ENCODE measurements around the gene SAP30BP.

Gene SAP30BP

DNA sequence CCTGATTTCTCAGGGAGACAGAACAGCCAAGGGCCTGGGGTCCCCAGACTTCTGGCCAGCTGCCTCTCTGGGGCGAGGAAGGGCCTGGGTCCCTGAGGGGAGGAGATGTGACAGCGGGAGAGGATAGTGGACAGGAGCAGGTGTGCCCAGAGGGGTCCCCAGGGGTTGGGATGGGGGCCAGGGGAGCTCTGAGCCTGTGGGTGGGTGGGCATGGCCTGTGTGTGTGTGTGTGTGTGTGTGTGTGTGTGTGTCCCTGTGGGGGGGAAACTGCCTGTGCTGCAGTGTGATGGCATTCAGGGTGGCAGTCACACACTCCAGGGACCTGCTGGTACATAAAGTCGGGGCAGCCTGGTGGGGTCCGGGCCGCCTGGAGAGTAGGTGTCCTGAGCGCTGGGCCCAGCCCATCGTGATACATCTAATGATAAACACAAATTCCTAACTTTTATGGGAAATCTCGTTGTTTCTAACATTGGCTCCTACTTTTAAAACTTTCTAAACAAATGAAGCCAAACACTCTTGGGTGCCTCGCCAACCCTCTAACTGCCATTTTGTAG lies 55.5 kb downstream of the SAP30BP start:
- DNase-seq, result no peak

DNA sequence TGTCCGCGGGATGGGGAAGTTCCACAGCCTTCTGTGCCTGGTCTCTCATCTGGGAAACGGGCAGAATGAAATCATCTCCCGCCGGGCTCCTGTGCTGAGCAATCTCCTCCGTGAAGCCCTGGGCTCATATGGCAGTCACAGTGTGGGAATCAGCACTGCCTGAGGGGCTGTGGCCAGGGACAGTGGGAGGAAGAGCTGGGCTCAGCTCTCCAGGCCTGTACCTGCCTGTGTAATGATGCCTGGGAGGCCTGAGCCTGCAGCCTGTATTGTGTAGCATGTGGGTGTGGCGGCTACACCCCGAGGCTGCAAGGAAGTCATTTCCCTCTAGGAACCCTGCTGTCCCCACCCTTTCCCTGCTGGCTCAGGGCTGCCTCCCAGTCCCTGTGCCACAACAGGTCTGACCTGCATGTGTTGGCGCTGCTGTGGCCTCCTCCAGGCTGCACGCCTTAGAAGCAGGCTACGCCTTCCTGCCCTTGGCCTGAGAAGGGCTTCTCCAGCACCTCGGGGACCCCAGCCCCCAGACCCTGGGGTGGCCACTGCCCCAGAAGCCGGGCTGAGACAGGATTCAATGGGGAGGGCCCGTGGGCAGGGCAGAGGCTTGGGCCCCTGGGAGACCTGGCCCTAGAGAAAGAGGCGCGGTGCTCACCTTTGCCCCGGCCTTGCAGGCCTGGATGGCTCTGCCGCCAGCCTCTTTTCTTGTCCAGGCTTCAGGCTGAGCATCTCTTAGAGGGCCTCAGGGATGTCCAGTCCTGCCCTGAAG lies 56.2 kb downstream of the SAP30BP start:
- DNase-seq, result no peak

DNA sequence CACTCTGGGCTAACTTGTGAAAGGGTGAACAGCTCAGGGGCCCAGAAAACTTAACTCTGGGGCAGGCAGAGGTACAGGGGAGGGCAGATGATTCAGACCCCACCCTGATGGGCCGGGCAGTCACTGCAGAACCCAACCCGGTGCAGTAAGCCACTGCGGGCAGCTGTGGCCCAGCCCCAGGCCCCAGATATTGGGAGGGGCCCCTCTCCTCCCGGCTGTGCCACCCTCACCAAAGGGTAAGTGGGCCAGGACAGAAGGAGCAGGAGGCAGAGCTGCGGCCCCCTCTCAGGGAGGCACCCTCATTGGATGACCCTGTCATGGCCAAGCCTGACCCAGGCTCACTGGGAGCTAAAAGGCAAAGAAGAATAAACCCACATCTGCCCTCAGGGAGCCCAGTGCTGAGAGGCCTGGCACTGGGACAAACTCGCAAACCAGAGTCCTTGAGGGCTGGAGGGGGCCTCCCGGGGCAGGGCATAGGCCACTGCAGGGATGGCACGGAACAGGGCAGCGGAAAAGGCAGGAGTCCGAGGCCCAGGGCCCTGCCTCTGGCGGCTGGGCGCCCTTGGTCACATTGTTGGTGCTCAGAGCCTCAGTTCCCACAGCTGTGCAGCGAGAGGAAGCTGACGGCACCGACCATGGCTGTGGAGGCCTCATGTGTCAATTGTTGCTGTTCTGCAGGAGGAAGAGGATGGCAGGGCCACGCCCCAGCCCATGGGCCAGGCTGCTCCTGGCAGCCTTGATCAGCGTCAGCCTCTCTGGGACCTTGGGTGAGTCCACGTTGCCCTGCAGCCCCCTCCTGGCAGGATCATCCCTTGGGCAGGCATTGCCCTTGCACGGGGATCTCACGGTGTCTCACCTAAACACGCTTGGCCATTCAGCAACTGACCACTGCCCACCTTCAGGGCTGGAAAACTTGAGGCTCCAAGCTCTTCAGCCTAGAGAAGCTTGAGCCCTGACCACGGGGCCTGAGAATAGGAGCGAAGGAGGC lies 57.2 kb downstream of the SAP30BP start:
- DNase-seq, result no peak

DNA sequence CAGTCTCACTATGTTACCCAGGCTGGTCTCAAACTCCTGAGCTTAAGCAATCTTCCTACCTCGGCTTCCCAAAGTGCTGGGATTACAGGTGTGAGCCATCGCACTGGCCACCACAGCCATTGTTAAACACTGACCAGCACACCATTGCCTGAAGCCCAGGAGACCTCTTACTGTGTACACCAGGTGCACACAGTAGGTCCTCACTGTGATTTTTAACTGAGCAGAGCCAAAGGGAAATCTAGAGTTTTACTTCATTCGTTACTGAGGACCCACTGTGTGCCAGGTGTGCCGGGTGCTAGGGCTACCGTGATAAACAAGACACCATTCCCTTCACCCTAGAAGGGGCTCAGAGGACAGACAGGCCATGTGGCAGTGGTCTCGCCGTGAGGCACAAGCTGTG lies 58.4 kb downstream of the SAP30BP start:
- DNase-seq, result no peak

DNA sequence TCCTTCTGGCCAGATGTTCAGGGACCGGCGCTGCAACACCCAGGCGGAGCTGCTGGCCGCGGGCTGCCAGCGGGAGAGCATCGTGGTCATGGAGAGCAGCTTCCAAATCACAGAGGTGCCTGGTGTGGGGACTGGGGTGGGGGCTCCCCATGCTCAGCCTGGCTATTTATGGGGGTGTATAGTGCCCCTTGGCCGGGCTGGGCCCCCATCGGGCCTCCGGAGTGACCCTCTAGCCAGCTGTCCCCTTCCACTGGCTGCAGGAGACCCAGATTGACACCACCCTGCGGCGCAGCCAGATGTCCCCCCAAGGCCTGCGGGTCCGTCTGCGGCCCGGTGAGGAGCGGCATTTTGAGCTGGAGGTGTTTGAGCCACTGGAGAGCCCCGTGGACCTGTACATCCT lies 60.3 kb downstream of the SAP30BP start:
- DNase-seq, result no peak

DNA sequence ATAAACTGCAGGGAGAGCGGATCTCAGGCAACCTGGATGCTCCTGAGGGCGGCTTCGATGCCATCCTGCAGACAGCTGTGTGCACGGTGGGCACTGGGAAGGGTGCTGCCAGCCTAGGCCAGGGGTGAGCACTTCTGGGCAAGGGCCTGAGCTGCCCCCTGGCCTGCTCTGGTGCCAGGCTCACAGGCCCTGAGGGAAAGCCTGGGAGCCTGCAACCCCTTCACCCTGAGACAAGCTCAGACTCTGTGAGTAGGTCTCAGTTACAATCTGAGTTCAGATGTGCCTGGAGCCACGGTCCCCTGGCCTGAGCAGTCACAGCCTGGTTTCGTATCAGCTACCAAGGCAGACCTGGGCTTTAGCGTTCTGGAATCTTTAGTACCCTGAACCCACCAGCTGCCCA lies 62.2 kb downstream of the SAP30BP start:
- no peak for DNase-seq

DNA sequence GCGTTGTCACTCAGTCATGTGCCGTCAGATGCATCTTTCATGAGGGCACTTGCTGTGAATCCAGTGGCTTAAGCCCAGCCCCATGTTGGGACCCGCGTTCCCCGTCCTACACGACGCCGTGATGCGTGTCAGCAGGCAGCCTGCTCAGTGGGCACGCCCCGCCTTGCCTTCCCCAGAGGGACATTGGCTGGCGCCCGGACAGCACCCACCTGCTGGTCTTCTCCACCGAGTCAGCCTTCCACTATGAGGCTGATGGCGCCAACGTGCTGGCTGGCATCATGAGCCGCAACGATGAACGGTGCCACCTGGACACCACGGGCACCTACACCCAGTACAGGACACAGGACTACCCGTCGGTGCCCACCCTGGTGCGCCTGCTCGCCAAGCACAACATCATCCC lies 62.9 kb downstream of the SAP30BP start:
- no peak for DNase-seq

DNA sequence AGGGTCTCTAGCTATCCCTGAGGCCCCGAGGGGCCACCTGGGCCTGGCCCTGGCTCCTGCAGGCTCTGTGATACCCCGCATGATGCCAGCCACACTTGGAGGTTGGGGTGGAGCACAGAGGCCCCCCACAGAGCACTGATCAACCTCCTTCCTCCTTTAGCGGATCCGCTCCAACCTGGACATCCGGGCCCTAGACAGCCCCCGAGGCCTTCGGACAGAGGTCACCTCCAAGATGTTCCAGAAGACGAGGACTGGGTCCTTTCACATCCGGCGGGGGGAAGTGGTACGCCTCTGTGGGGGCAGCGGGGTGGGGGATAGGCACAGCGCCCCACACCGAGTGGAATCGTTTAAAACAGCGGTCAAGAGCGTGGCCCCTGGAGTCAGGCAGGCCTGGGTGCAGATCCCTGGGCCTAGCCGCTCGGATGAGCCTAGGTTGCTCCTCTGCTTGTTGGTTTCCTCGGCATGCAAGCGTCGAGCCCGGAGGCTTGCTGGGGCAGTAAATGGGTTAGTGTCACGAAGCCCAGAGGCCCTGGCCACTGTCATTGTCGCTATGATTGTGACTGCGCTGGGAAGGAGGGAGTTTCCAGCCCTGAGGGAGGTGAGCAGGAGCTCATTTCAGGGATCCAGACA lies 64.1 kb downstream of the SAP30BP start:
- no peak for DNase-seq

DNA sequence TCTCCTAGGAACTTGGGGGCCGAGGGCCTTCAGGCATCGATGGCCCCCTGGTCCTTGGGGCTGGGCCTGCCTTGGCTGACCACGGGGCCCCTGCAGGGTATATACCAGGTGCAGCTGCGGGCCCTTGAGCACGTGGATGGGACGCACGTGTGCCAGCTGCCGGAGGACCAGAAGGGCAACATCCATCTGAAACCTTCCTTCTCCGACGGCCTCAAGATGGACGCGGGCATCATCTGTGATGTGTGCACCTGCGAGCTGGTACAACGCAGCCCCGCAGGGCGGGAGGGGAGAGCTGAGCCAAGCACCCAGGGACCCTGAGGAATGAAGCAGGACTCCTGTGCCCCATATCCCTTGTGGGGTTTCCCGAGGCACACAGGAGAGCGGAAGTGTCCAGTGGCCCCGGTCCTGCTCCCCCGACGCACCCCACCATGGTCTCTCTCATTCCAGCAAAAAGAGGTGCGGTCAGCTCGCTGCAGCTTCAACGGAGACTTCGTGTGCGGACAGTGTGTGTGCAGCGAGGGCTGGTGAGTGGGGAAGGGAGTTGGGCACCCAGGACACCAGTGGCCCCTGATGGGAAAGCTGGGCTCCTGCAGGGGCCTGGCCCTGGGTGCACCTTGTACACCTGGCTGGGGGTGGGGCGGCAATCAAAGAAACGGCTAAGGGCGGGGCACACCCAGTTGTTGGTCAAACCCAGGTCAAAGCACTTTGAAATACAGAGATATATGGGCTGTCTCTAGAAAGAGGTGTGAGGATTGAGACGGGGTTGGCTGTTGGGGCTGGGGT lies 64.8 kb downstream of the SAP30BP start:
- no peak for DNase-seq

DNA sequence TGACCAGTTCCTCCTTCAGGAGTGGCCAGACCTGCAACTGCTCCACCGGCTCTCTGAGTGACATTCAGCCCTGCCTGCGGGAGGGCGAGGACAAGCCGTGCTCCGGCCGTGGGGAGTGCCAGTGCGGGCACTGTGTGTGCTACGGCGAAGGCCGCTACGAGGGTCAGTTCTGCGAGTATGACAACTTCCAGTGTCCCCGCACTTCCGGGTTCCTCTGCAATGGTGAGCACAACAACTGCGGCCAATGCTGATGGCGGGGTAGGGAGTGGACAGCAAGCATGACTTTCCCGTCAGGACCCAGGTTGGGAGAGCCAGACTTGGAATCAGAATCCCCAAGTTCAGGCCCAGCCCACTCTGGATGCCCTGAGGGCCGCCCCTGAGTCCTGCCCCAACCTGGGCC lies 66.3 kb downstream of the SAP30BP start:
- no peak for DNase-seq

DNA sequence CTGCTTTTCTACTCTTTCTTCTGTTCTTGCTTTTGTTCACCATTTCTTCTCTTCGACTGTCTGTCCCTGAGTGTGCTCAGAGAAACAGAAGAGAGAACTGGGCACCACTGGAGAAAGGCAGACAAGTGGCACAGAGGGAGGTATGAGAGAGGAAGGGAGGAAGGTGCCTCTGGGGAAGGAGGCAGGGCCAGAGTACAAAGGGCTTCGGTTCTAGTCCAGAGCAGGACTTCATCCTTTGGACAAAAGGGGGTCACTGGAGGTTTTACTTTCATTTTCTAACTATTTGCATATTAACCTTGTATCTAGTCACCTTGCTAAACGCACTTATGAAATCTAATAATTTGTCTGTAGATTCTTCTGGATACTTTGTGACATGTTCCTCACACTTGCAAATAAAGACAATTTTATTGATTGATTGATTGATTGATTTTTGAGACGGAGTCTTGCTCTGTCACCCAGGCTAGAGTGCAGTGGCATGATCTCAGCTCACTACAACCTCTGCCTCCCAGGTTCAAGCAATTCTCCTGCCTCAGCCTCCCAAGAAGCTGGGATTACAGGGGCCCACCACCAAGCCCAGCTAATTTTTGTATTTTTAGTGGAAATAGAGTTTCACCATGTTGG lies 67.6 kb downstream of the SAP30BP start:
- DNase-seq, result no peak

DNA sequence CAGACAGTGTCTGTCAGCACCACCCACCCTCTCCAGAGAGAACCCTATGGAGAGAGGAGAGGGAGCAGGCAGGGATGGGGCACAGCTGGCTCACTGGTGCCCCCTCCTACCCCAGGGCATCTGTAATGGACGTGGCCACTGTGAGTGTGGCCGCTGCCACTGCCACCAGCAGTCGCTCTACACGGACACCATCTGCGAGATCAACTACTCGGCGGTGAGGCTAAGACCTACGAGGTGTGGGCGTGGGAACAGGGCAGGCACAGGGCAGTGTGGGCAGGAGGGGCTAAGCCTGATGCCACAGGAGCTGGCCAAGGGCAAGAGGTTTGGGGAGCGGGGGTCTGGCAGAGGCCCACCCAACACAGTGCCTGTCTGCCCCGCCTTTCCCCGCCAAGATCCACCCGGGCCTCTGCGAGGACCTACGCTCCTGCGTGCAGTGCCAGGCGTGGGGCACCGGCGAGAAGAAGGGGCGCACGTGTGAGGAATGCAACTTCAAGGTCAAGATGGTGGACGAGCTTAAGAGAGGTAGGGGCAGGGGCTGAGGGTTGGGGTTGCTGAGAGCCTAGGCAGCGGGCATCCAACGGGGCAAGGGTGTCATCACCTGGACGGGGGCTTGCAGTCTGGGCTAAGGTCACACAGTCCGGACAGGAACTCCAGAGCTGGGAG lies 69.2 kb downstream of the SAP30BP start:
- no peak for DNase-seq

DNA sequence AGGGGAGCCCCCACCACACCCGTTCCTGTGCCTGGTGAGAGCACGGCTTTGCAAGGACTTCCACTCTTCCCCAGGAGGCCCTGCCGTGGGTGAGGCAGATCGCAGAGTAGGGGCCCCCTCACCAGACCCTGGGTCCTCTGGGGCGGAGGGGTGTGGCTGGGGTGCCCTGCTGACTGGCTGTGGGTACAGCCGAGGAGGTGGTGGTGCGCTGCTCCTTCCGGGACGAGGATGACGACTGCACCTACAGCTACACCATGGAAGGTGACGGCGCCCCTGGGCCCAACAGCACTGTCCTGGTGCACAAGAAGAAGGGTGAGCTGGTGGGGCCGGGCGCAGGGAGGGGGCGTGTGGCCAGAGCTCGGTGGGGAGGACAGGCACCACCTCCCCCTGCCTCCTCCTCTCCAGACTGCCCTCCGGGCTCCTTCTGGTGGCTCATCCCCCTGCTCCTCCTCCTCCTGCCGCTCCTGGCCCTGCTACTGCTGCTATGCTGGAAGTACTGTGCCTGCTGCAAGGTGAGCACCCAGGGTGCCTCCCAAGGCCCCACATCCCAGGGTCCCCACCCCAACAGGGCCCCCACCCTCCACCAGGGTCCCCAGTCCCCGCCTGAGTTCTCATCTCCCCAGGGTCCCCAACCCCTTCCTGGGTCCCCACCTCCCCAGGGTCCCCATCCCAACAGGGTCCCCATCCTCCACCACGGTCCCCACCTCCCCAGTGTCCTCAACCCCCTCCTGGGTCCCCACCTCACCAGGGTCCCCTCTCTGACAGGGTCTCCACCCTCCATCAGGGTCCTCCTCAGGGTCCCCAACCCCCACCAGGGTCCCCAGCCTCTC lies 70.2 kb downstream of the SAP30BP start:
- no peak for DNase-seq

DNA sequence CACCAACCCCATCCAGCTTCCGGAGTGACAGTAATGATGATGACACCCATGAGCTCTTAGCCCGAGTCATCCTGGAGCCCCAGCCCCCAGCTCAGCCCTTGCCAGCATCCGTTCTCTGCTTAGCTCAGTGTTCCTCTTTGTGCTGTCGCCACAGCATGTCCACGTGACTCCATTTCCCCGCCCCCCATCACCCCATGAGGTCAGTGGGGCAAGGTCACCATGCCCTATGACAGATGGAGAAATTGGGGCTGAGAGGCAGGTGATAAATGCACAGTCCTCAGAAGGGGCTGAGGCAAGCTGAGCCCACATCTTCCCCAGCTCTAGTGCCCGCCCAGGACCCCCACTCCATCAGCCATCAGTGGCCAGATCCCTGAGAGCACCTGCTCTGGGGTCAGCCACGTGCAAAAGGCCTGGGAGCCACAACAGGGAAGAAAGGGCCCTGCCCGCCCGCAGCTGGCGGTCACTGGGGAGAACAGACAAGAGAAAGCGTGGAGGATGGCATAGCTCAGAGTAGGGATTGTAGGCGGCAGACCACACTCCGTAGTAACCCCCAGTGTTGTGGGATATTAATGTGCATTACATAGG lies 71.2 kb downstream of the SAP30BP start:
- no peak for DNase-seq

DNA sequence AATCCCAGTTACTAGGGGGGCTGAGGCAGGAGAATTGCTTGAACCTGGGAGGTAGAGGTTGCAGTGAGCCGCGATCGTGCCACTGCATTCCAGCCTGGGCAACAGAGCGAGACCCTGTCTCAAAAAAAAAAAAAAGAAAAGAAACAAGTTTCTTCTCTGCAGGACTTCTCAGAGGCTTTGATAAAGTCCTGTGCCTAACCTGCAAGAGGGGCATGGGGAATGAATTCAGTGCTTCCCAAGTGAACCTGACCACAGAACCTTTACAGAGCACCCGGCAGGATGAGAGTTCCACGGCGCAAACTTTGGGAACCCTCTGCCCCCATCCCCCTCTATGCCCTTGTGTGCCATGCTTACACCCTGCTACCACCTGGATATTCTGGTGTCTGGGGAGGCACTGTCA lies 72.0 kb downstream of the SAP30BP start:
- no peak for DNase-seq

DNA sequence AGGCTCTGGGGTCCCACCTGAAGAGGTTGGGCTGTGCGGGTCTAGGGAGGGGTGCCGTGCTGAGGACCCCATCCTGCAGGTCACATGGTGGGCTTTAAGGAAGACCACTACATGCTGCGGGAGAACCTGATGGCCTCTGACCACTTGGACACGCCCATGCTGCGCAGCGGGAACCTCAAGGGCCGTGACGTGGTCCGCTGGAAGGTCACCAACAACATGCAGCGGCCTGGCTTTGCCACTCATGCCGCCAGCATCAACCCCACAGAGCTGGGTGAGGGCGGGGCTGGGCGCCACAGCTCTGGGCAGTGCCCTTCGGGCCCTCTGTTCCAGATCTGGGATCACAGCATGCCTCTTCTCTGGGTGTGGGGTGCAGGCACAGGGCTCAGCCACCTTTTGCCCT lies 72.7 kb downstream of the SAP30BP start:
- no peak for DNase-seq

DNA sequence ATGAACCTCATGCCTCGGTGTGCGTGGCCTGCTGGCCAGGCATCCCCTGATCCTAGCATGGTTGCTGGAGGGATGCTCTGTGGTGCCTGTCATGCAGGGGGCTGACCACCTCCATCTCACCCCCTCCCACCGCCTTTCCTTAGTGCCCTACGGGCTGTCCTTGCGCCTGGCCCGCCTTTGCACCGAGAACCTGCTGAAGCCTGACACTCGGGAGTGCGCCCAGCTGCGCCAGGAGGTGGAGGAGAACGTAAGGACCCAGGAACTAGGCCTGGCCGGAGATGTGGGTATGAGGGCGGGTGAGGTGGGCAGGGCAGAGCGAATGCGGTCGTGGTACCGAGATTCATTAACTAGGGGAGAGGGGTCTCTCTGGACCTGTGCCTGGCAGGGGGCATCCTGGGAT lies 73.1 kb downstream of the SAP30BP start:
- no peak for DNase-seq

DNA sequence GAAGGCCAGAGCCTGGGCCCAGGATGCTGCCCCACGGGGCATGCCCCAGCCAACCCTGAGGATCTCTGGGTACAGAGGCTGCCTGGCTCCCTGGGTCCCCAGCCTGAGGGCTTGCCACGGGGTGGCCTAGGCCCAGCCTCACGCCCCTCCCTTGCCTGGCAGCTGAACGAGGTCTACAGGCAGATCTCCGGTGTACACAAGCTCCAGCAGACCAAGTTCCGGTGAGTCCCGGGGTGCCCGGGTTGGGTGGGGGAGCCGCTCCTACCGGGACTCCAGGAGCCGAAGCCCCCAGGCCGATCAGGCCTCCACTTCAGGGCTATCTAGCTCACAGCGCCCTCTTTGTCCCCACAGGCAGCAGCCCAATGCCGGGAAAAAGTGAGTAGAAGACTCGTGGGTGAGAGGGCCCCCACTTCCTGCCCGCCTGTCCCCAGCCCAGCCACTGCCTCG lies 73.5 kb downstream of the SAP30BP start:
- DNase-seq, result no peak

DNA sequence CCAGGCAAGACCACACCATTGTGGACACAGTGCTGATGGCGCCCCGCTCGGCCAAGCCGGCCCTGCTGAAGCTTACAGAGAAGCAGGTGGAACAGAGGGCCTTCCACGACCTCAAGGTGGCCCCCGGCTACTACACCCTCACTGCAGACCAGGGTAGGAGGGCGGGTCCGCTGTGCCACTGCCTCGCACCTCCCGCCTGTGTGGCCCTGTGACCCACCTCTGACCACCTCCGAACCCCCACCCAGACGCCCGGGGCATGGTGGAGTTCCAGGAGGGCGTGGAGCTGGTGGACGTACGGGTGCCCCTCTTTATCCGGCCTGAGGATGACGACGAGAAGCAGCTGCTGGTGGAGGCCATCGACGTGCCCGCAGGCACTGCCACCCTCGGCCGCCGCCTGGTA lies 75.2 kb downstream of the SAP30BP start:
- no peak for DNase-seq

DNA sequence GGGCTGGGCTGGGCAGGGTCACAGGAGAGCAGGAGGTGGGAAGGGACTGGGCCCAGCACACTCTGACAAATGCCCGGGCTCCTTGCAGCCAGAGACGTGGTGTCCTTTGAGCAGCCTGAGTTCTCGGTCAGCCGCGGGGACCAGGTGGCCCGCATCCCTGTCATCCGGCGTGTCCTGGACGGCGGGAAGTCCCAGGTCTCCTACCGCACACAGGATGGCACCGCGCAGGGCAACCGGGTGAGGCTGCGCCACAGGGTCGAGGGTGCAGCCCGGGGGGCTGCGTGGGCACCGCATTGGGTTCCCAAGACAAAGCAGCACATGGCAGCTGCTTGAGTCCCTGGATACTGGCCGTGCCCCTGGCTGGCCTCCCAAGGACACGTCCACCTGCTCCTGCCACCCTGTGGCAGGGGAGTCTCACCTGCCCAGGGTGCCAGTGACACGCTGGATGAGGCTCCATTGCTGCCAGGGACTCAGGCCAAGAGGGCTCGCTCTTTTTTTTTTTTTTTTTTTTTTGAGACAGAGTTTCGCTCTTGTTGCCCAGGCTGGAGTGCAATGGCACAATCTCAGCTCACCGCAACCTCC lies 76.6 kb downstream of the SAP30BP start:
- no peak for DNase-seq

All from activated T-cell treated with anti-CD3 and anti-CD28 coated beads, Interleukin-2, amount 50 U/mL, for 1 hour (primary cell).